ENCODE measurements around the gene OR5AS1. TPM values are rescaled to one million over a fixed set of nuclear protein-coding genes. Genes with fewer than 3 reads are reported as not detected.

The OR5AS1 gene
- total RNA-seq, 1 experiment from 2014 or later, result not detected

GRCh38 chr11:56013805-56014204, 13.6 kb upstream of the OR5AS1 start:
- intact Hi-C loops (cut with micrococcal nuclease; ENCODE audit: unreplicated experiment), result no loop called here
- H3K27ac Mint-ChIP-seq (ENCODE audit: unreplicated experiment), result no peak overlapping the region
- H3K4me1 Mint-ChIP-seq (ENCODE audit: low read depth, unreplicated experiment), result no peaks in the 10 kb centered on the region
- DNase-seq, result no peak
- Histone ChIP-seq H3K4me1 (peaks cover 8% of the 10 kb centered on the region; the same call in 1 of the 2 replicates), H3K27me3 (replicated peaks; ENCODE audit: control insufficient read depth, insufficient read depth, low read length) (no peaks in the 10 kb centered on the region), H3K9me3 (peaks cover 7% of the 10 kb centered on the region; the same call in 1 of the 2 replicates), H3K36me3 (ENCODE audit: control insufficient read depth, insufficient read depth, low read length) (no peaks in the 10 kb centered on the region), H3K4me3 (ENCODE audit: low read depth, low read length) (no peak overlapping the region)
- ChIA-PET POLR2A (no interaction called here), CTCF (no interaction called here)
- no peaks in the 10 kb centered on the region for H3K9me3 Mint-ChIP-seq (ENCODE audit: unreplicated experiment)
- no peaks in the 10 kb centered on the region for H3K36me3 Mint-ChIP-seq (ENCODE audit: insufficient read depth, unreplicated experiment)
- H3K27me3 Mint-ChIP-seq (ENCODE audit: insufficient read depth, unreplicated experiment), result no peaks in the 10 kb centered on the region
- BruUV-seq (replicated peaks), result no TSS peak
- TF ChIP-seq, protein P1, sequence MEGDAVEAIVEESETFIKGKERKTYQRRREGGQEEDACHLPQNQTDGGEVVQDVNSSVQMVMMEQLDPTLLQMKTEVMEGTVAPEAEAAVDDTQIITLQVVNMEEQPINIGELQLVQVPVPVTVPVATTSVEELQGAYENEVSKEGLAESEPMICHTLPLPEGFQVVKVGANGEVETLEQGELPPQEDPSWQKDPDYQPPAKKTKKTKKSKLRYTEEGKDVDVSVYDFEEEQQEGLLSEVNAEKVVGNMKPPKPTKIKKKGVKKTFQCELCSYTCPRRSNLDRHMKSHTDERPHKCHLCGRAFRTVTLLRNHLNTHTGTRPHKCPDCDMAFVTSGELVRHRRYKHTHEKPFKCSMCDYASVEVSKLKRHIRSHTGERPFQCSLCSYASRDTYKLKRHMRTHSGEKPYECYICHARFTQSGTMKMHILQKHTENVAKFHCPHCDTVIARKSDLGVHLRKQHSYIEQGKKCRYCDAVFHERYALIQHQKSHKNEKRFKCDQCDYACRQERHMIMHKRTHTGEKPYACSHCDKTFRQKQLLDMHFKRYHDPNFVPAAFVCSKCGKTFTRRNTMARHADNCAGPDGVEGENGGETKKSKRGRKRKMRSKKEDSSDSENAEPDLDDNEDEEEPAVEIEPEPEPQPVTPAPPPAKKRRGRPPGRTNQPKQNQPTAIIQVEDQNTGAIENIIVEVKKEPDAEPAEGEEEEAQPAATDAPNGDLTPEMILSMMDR (IDR thresholded peaks at IDR 0.05; ENCODE audit: insufficient read depth in 1 of 2, low read depth in 1 of 2, low read length in 1 of 2, severe bottlenecking in 1 of 2, unreplicated experiment in 1 of 2), result no peak
- H3K4me3 Mint-ChIP-seq (ENCODE audit: unreplicated experiment), result no peak overlapping the region

DNA sequence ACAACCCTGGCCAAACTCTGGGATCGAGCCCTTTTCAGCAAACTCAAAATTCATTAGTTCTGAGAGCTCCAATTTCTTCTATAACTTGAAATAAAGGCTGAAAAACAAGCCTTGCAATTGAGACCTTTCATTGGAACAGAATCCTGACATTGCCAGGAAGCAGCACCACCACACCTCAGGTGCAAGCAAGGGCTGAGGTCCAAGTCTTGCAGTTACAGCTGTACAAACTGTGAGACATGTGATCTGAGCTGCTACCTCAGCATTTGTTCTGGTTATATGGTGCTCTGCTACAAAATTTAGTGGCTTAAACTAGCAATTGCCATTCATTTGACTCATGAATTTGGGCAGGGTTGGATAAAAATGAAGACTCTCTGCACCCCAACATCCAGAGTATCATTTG, 18.1 kb downstream of the OR5AS1 start:
- Histone ChIP-seq H3K27me3 (replicated peaks; ENCODE audit: control insufficient read depth, insufficient read depth, low read length) (no peaks in the 10 kb centered on the region), H3K36me3 (ENCODE audit: control insufficient read depth, insufficient read depth, low read length) (no peaks in the 10 kb centered on the region), H3K9me3 (no peaks in the 10 kb centered on the region), H3K4me3 (ENCODE audit: low read depth, low read length) (no peak overlapping the region), H3K4me1 (no peaks in the 10 kb centered on the region)
- ChIA-PET POLR2A (no interaction called here), CTCF (no interaction called here)
- Mint-ChIP-seq H3K27ac (ENCODE audit: unreplicated experiment) (no peak overlapping the region), H3K4me3 (ENCODE audit: unreplicated experiment) (no peak overlapping the region), H3K4me1 (ENCODE audit: low read depth, unreplicated experiment) (peaks cover 3% of the 10 kb centered on the region), H3K27me3 (ENCODE audit: insufficient read depth, unreplicated experiment) (no peaks in the 10 kb centered on the region), H3K36me3 (ENCODE audit: insufficient read depth, unreplicated experiment) (peaks cover 3% of the 10 kb centered on the region), H3K9me3 (ENCODE audit: unreplicated experiment) (peaks cover 12% of the 10 kb centered on the region)
- intact Hi-C loops (cut with micrococcal nuclease; ENCODE audit: unreplicated experiment), result no loop called here
- BruUV-seq (replicated peaks), result no TSS peak
- TF ChIP-seq, protein P1 (IDR thresholded peaks at IDR 0.05; ENCODE audit: insufficient read depth in 1 of 2, low read depth in 1 of 2, low read length in 1 of 2, severe bottlenecking in 1 of 2, unreplicated experiment in 1 of 2), result no peak
- no peak for DNase-seq

DNA sequence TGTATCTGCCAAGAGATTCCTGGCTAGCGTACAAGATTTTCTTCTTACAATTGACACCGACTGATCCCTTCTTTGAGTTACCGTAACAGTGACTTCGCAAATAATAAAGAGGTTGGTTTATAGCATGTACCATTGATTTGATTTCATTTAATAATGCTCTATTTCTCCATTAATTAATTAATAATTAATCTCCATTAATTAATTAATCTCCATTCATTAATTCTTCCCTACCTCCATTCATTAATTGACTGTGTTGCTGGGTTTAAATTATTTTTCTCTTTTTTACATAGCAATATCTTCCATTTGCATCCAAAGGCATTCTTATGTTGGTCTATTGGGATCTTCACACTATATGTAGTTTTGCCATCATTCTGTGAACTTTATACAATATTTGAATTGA, 21.0 kb downstream of the OR5AS1 start:
- TF ChIP-seq, protein P1 (IDR thresholded peaks at IDR 0.05; ENCODE audit: insufficient read depth in 1 of 2, low read depth in 1 of 2, low read length in 1 of 2, severe bottlenecking in 1 of 2, unreplicated experiment in 1 of 2), result no peak
- CTCF ChIA-PET, result no interaction called here
- H3K4me3 Mint-ChIP-seq (ENCODE audit: unreplicated experiment), result no peak overlapping the region
- no TSS peak for BruUV-seq (replicated peaks)
- H3K36me3 Mint-ChIP-seq (ENCODE audit: insufficient read depth, unreplicated experiment), result no peaks in the 10 kb centered on the region
- H3K9me3 Mint-ChIP-seq (ENCODE audit: unreplicated experiment), result peaks cover 16% of the 10 kb centered on the region
- H3K27me3 Mint-ChIP-seq (ENCODE audit: insufficient read depth, unreplicated experiment), result no peaks in the 10 kb centered on the region
- Histone ChIP-seq H3K27me3 (replicated peaks; ENCODE audit: control insufficient read depth, insufficient read depth, low read length) (no peaks in the 10 kb centered on the region), H3K9me3 (peaks cover 7% of the 10 kb centered on the region; the same call in 1 of the 2 replicates), H3K4me3 (ENCODE audit: low read depth, low read length) (no peak overlapping the region), H3K36me3 (ENCODE audit: control insufficient read depth, insufficient read depth, low read length) (no peaks in the 10 kb centered on the region), H3K4me1 (peaks cover 3% of the 10 kb centered on the region; the same call in 1 of the 2 replicates)
- intact Hi-C loops (cut with micrococcal nuclease; ENCODE audit: unreplicated experiment), result no loop called here
- H3K4me1 Mint-ChIP-seq (ENCODE audit: low read depth, unreplicated experiment), result peaks cover 13% of the 10 kb centered on the region
- POLR2A ChIA-PET, result no interaction called here
- DNase-seq, result no peak
- H3K27ac Mint-ChIP-seq (ENCODE audit: unreplicated experiment), result no peak overlapping the region

Measured in Caco-2 (cell line).